Testis (tissue), 3 donors: ENCODE measurements around the gene DYNC1I1. TPM values are rescaled to one million over a fixed set of nuclear protein-coding genes. Genes with fewer than 3 reads are reported as not detected.
A peak's percentile ranks its signal among the peaks of the same experiment; 100 is the strongest.

ENCODE experiments used
- DNase-seq: peaks from one replicate; pipeline ENCODE4 v3.0.0-alpha.2; 2019
- H3K27ac ChIP-seq, 2 donors: fragments of 200-600 bp; sonication (generic); one replicate each; pipeline ENCODE4 v1.5.1; 2019
- H3K27me3 ChIP-seq: fragments of 200-600 bp; sonication (generic); one replicate; pipeline ENCODE4 v1.5.1; 2019
- H3K36me3 ChIP-seq: fragments of 200-600 bp; sonication (generic); one replicate; pipeline ENCODE4 v1.5.1; 2017; ENCODE audit warnings: low read depth; ENCODE audit errors: missing control alignments
- H3K4me1 ChIP-seq: fragments of 200-600 bp; sonication (generic); one replicate; pipeline ENCODE4 v1.5.1; 2019
- H3K4me3 ChIP-seq, 2 donors: fragments of 200-600 bp; sonication (generic); one replicate each; pipeline ENCODE4 v1.5.1; 2017 to 2019
- H3K9me3 ChIP-seq: fragments of 200-600 bp; sonication (generic); one replicate; pipeline ENCODE4 v1.5.1; 2017
- POLR2A ChIP-seq: fragments of 450-650 bp; IDR thresholded peaks from one replicate; pipeline ENCODE4 v1.6.1; 2017; ENCODE audit warnings: antibody characterized with exemption, mild to moderate bottlenecking, moderate library complexity
- WGBS, 2 donors: methylation state at CpG; one replicate each; pipeline ENCODE4 v1.1.5; 2018; 5-methylcytosine and 5-hydroxymethylcytosine counted together
- intact Hi-C: fragments of 100-400 bp; cut with DNase I; formaldehyde crosslinking; loops from one replicate; pipeline ENCODE4 v1.15.1; 2023; ENCODE audit warnings: low total_unique reads
- polyA plus RNA-seq: library from polyadenylated mRNA; stranded (reverse); fragments of 350-450 nt; fragmentation: Illumina TruSeq; extraction: RNeasy Lipid Tissue Mini Kit (QIAGEN cat#74804); gene quantifications from one replicate; pipeline ENCODE4 v1.2.3, GENCODE V29; 2014; ENCODE audit warnings: low read depth, low replicate concordance; ENCODE audit not compliant: insufficient read depth
- total RNA-seq, 2 donors: library from RNA; depleted of rRNA; stranded (reverse); fragments of >200 nt; gene quantifications; one replicate each; pipeline ENCODE4 v1.2.3, GENCODE V29; 2016
- TF ChIP-seq, protein P1 (sequence below), 3 experiments: fragments of 450-650 bp in 2 of 3; fragments of 200-600 bp in 1 of 3; sonication (generic) in 1 of 3; IDR thresholded peaks; one replicate each; pipeline ENCODE4 v1.5.1; 2016 to 2019; ENCODE audit warnings: antibody characterized with exemption in 3 of 3, mild to moderate bottlenecking in 2 of 3, moderate library complexity in 1 of 3

The DYNC1I1 gene
- total and polyA plus RNA-seq, 3 donors from 2014 or later = 3.7 to 7.1 (median 5.0) TPM

DNA sequence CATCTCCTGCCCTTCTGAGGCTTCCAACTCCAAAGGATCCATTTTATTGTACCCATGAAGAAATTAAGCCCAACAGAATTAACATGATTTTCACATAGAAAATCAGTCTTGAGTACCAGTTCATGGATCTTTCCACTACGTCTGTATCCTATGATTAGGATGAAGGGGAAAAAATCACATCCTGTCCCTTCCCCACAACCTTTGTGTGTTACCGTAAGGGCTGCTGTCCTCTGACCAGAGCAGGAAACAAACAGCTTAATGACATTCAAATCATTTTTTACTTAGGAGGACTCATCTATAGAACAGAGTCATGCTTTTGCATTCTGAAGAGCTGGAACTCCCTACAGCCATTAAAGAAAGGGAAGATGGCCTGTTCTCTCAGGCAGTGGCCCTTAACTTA lies 241.5 kb downstream of the DYNC1I1 start:
- 76 to 89% methylated on average over 2 of the region's 2 CpGs for WGBS, 2 donors
- no peaks in the 10 kb centered on the region for H3K36me3 ChIP-seq
- H3K4me3 ChIP-seq = no peak overlapping the region
- intact Hi-C loops = no loop called here
- H3K27ac ChIP-seq = peak overlapping the region in 1 of 2 donors; percentile 20
- peaks cover 8% of the 10 kb centered on the region for H3K4me1 ChIP-seq
- no peak for DNase-seq
- no peaks in the 10 kb centered on the region for H3K27me3 ChIP-seq
- H3K9me3 ChIP-seq = no peaks in the 10 kb centered on the region
- TF ChIP-seq, protein P1, sequence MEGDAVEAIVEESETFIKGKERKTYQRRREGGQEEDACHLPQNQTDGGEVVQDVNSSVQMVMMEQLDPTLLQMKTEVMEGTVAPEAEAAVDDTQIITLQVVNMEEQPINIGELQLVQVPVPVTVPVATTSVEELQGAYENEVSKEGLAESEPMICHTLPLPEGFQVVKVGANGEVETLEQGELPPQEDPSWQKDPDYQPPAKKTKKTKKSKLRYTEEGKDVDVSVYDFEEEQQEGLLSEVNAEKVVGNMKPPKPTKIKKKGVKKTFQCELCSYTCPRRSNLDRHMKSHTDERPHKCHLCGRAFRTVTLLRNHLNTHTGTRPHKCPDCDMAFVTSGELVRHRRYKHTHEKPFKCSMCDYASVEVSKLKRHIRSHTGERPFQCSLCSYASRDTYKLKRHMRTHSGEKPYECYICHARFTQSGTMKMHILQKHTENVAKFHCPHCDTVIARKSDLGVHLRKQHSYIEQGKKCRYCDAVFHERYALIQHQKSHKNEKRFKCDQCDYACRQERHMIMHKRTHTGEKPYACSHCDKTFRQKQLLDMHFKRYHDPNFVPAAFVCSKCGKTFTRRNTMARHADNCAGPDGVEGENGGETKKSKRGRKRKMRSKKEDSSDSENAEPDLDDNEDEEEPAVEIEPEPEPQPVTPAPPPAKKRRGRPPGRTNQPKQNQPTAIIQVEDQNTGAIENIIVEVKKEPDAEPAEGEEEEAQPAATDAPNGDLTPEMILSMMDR (IDR thresholded peaks at IDR 0.05) = no peak
- no peak for TF ChIP-seq POLR2A

DNA sequence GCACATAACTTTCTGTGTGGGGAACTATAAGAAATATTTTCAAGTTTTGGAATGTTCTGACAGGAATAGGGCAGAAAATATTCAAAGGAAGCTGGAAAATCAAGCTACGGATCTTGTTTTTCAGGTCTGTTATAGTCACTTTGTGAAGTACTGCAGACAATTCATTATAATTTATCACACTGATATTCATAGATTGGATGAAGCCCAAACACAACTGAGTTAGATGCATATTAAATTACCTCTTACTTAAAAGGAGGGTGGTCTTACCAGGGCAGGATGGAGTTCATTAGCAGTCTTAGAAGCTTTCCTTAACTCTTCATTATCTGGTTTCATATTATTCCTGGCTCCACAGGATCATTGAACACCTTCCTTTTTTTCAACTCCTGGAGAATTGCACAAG lies 242.3 kb downstream of the DYNC1I1 start:
- Histone ChIP-seq H3K9me3 (no peaks in the 10 kb centered on the region), H3K4me1 (peaks cover 8% of the 10 kb centered on the region)
- 59 to 78% methylated on average over 1 of the region's 1 CpG for WGBS, 2 donors

DNA sequence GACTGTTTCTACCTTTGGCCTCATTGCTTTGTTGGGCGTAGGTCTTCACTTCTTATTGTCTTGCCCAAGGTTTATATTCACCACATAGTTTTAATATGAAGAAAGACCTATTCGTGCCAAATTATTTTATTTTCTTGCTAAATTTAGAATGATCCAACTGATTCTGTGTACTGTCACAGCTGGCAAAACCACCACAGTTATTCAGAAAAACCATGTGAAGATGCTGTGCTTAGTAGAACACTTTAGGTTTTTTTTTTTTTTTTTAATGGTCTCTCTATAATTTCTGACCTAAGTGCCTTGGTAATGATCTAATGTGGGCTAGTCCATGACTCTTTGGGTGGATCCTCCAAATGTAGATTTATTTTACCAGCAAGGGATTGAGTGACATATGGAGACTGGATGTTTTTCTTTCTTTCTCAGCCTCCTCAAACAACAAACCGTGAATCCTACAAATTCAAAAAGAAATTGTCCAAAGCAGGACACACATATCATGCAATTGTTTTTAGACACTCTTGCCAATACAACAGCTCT lies 243.8 kb downstream of the DYNC1I1 start:
- H3K27ac ChIP-seq = peak overlapping the region in 1 of 2 donors; percentile 42
- H3K4me1 ChIP-seq = peaks cover 8% of the 10 kb centered on the region
- TF ChIP-seq POLR2A = no peak
- TF ChIP-seq, protein P1 (IDR thresholded peaks at IDR 0.05) = no peak
- intact Hi-C loops = no loop called here
- no peaks in the 10 kb centered on the region for H3K36me3 ChIP-seq
- H3K27me3 ChIP-seq = no peaks in the 10 kb centered on the region
- H3K9me3 ChIP-seq = no peaks in the 10 kb centered on the region
- DNase-seq = no peak
- no peak overlapping the region for H3K4me3 ChIP-seq
- 54 to 63% methylated on average over 3 of the region's 3 CpGs for WGBS, 2 donors

More for the DNA sequence above, 242.3 kb downstream of the DYNC1I1 start:
- no peak overlapping the region for H3K4me3 ChIP-seq
- intact Hi-C loops = no loop called here
- no peaks in the 10 kb centered on the region for H3K36me3 ChIP-seq
- no peaks in the 10 kb centered on the region for H3K27me3 ChIP-seq
- TF ChIP-seq, protein P1 (IDR thresholded peaks at IDR 0.05) = no peak
- no peak for DNase-seq
- no peak overlapping the region for H3K27ac ChIP-seq

DNA sequence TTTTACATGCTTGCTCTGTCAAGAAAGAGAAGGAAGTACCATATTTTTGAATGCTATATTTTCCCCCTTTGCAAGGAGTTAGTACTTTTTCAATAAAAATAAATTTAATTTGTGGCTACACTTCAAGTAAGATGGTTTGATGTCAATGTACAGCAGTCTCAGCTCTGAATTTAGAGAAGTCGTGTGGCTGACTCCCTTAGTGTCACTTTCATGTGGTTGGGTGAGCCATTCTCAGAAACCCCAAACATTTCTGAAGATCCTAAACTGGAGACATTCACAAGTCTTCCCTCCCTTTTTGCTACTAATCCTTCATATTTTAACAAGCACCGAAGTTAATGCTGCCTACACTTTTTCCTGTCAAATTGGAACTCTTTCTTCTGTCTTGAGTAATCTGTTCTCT lies 244.4 kb downstream of the DYNC1I1 start:
- Histone ChIP-seq H3K36me3 (no peaks in the 10 kb centered on the region), H3K27ac (peak overlapping the region in 1 of 2 donors; percentile 42), H3K4me1 (peaks cover 8% of the 10 kb centered on the region), H3K27me3 (no peaks in the 10 kb centered on the region), H3K4me3 (no peak overlapping the region), H3K9me3 (no peaks in the 10 kb centered on the region)
- intact Hi-C loops = no loop called here
- 59 to 66% methylated on average over 2 of the region's 2 CpGs for WGBS, 2 donors
- no peak for TF ChIP-seq POLR2A
- TF ChIP-seq, protein P1 (IDR thresholded peaks at IDR 0.05) = no peak
- no peak for DNase-seq

DNA sequence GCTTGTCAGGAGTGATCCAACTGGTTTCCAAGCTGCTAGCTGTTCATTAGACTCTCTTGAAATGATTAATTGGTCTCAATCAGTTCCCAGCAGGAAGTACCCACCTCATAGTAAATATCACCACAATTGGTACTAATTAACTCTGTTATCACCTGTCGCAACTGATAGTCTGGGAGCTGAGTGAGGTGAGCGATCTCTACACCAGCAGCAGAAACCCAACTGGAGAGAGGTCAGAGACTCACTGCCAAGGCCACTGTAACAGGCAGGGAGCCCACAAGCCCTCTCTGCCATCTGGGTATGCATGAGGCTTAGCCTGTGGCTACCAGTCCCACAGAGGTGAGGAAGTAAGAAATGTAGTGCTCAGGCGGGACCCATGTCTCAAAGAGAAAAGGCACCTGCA lies 245.5 kb downstream of the DYNC1I1 start:
- intact Hi-C loops = no loop called here
- Histone ChIP-seq H3K9me3 (no peaks in the 10 kb centered on the region), H3K4me3 (no peak overlapping the region), H3K36me3 (no peaks in the 10 kb centered on the region), H3K27ac (no peak overlapping the region), H3K4me1 (peaks cover 8% of the 10 kb centered on the region), H3K27me3 (no peaks in the 10 kb centered on the region)
- DNase-seq = no peak
- no peak for TF ChIP-seq POLR2A
- TF ChIP-seq, protein P1 (IDR thresholded peaks at IDR 0.05) = no peak
- 96 to 100% methylated on average over 3 of the region's 3 CpGs for WGBS, 2 donors
